ENCODE results near the gene CPA3.

- TF ChIP-seq POLR2A (IDR thresholded peaks at IDR 0.05; ENCODE audit: low read length), result no peak
- no peak for TF ChIP-seq GATA1 (IDR thresholded peaks at IDR 0.05; ENCODE audit: low read depth, low read length)
Measured at GRCh38 chr3:148853076-148853475, 12.0 kb upstream of the CPA3 start.
